Heart left ventricle (tissue), 13 donors: ENCODE measurements around the gene POU3F1.

Experiments used
- POLR2A ChIP-seq, 2 donors: fragments of 450-650 bp; IDR thresholded peaks; one replicate each; pipeline ENCODE4 v1.6.1; 2017; ENCODE audit warnings: antibody characterized with exemption in 2 of 2, mild to moderate bottlenecking in 2 of 2, moderate library complexity in 2 of 2
- TF ChIP-seq, protein P1 (sequence below), 12 donors: fragments of 200-600 bp; sonication (generic) in 4 of 12; IDR thresholded peaks; one replicate each; pipeline versions ENCODE4 v1.5.0 to v1.8.0; 2018 to 2022; ENCODE audit warnings: antibody characterized with exemption in 12 of 12, mild to moderate bottlenecking in 5 of 12
- donor health status: ischemic (EF 13 %, LVEDD 7.1; RV severe dilation, severe dysfunction).
- donor health status: DM: no; HTN: yes; CAD: no.
- donor health status: DM: no; HTN: no; CAD: no.
- donor health status: ischemic (EF 25% LVEDD 6.9; RV normal size, moderate dysfunction).
- donor health status: ischemic (EF 25% LVEDD 5.7; RV mildly dilated, moderate dysfunction).
- donor health status: ischemic (EF 35%, LVEDD 5.7; RV mildly dilated, moderate dysfunction).
- donor health status: nonischemic (EF 11% LVEDD 7.7; RV severe dilation, severe dysfunction).
- donor health status: DM: yes; HTN: yes; CAD: no.
- donor health status: PGD.
- donor health status: ischemic (EF 29% LVEDD 5.4; RV normal size, mild dysfunction).
- donor health status: nonischemic (EF 23%, LVEDD 6.1; RV moderate dilation, normal function).

GRCh38 chr1:38041936-38042834, 4.4 kb downstream of the POU3F1 start:
- TF ChIP-seq, protein P1, sequence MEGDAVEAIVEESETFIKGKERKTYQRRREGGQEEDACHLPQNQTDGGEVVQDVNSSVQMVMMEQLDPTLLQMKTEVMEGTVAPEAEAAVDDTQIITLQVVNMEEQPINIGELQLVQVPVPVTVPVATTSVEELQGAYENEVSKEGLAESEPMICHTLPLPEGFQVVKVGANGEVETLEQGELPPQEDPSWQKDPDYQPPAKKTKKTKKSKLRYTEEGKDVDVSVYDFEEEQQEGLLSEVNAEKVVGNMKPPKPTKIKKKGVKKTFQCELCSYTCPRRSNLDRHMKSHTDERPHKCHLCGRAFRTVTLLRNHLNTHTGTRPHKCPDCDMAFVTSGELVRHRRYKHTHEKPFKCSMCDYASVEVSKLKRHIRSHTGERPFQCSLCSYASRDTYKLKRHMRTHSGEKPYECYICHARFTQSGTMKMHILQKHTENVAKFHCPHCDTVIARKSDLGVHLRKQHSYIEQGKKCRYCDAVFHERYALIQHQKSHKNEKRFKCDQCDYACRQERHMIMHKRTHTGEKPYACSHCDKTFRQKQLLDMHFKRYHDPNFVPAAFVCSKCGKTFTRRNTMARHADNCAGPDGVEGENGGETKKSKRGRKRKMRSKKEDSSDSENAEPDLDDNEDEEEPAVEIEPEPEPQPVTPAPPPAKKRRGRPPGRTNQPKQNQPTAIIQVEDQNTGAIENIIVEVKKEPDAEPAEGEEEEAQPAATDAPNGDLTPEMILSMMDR (IDR thresholded peaks at IDR 0.05) = no peak
- TF ChIP-seq POLR2A (IDR thresholded peaks at IDR 0.05) = no peak
